SU-DHL-6 (cell line): ENCODE data around the gene EHMT2.
"Not testable (repeated sequence)": the region's sequence is repeated elsewhere in the genome, so short reads cannot be mapped to it uniquely, and the experiment has no call there.

Experiments
- H2AFZ ChIP-seq: fragments of 200-600 bp; sonication (generic); 2 replicates; pipeline ENCODE4 v1.6.1; 2014; ENCODE audit warnings: low read depth, mild to moderate bottlenecking, moderate library complexity, mixed read lengths, antibody characterized with exemption, low read length; ENCODE audit not compliant: severe bottlenecking
- H3F3A ChIP-seq: fragments of 200-600 bp; shearing (Covaris generic); 2 replicates; pipeline ENCODE4 v1.6.0; 2016; ENCODE audit warnings: antibody characterized with exemption, mild to moderate bottlenecking; ENCODE audit not compliant: insufficient read depth
- H3K27ac ChIP-seq: fragments of 200-600 bp; sonication (generic); 2 replicates; pipeline ENCODE4 v1.5.1; 2016; ENCODE audit warnings: low read depth, mild to moderate bottlenecking, low read length, moderate library complexity, mixed read lengths
- H3K27me3 ChIP-seq: fragments of 200-600 bp; sonication (generic), shearing (Covaris generic); 2 replicates; pipeline ENCODE4 v1.6.0; 2014; ENCODE audit warnings: mild to moderate bottlenecking, low read length
- H3K36me3 ChIP-seq: fragments of 200-600 bp; sonication (generic); 2 replicates; pipeline ENCODE4 v1.6.1; 2014; ENCODE audit warnings: mild to moderate bottlenecking, low read length, mixed read lengths
- H3K4me2 ChIP-seq: fragments of 300-600, 200-600 bp; shearing (Covaris generic), sonication (generic); 2 replicates; pipeline ENCODE4 v1.6.0; 2014; ENCODE audit warnings: low read length, low read depth, mild to moderate bottlenecking; ENCODE audit not compliant: poor library complexity, severe bottlenecking
- H3K4me3 ChIP-seq: fragments of 200-600 bp; sonication (generic); 2 replicates; pipeline ENCODE4 v1.5.1; 2014; ENCODE audit warnings: antibody characterized with exemption, low read length, mild to moderate bottlenecking, mixed read lengths; ENCODE audit not compliant: insufficient read depth, poor library complexity, severe bottlenecking
- H3K79me2 ChIP-seq: fragments of 200-600 bp; sonication (generic); 2 replicates; pipeline ENCODE4 v1.6.1; 2014; ENCODE audit warnings: mild to moderate bottlenecking, low read length, moderate library complexity; ENCODE audit not compliant: insufficient read depth
- H3K9ac ChIP-seq: fragments of 200-600 bp; sonication (generic); 2 replicates; pipeline ENCODE4 v1.7.0; 2014; ENCODE audit warnings: mild to moderate bottlenecking, low read length
- H3K9me2 ChIP-seq: fragments of 200-600 bp; sonication (generic); replicated peaks from 2 replicates; pipeline ENCODE4 v1.6.1; 2014; ENCODE audit warnings: low read length; ENCODE audit not compliant: insufficient read depth
- H3K9me3 ChIP-seq: fragments of 200-600 bp; sonication (generic); 2 replicates; pipeline ENCODE4 v1.6.1; 2014; ENCODE audit warnings: low read length, mixed read lengths; ENCODE audit not compliant: insufficient read depth
- H4K20me1 ChIP-seq: fragments of 200-600 bp; sonication (generic); 2 replicates; pipeline ENCODE4 v1.6.1; 2014; ENCODE audit warnings: low read depth, mild to moderate bottlenecking, antibody characterized with exemption, low read length, moderate library complexity, mixed read lengths
- CTCF ChIP-seq: fragments of 200-600 bp; sonication (generic); IDR thresholded peaks from one replicate; pipeline ENCODE4 v1.5.1; 2017; ENCODE audit warnings: antibody characterized with exemption, mild to moderate bottlenecking, low read length, moderate library complexity; ENCODE audit not compliant: insufficient read depth, poor library complexity, severe bottlenecking
- EZH2phosphoT487 ChIP-seq: fragments of 200-600 bp; sonication (generic), shearing (Covaris generic); conservative IDR thresholded peaks from 2 replicates; pipeline ENCODE4 v1.6.1; 2018; ENCODE audit warnings: mild to moderate bottlenecking, antibody characterized with exemption, low read length, moderate library complexity, mixed read lengths

The EHMT2 gene

DNA sequence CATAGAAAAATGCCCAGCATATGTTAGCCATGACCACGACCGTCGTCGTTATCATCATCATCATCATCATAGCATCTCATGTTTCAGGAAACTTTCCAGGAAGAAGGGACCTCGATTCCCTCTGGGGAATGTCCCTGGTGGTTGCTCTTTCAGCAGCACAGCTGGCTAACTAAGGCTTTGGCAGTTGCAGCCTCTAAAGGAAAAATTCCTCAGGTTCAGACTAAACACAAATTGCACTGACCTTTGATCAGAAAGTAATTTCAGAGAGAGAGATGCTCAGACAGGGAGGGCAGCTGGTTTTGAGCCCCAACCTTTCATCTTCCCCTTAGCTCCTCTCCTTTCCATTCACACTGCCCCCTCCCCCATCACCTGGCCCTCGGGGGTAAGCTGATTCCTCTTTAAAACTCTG lies 42.8 kb upstream of the EHMT2 start:
- Histone ChIP-seq H3K79me2 (no peaks in the 10 kb centered on the region), H3K36me3 (no peaks in the 10 kb centered on the region), H3K4me3 (no peak overlapping the region), H3K27me3 (no peaks in the 10 kb centered on the region), H3K27ac (no peak overlapping the region), H3K4me2 (no peak overlapping the region), H3K9ac (no peak overlapping the region), H3K9me2 (no peaks in the 10 kb centered on the region), H3K9me3 (no peaks in the 10 kb centered on the region), H4K20me1 (no peaks in the 10 kb centered on the region), H2AFZ (no peak overlapping the region), H3F3A (no peaks in the 10 kb centered on the region)
- TF ChIP-seq EZH2phosphoT487 (no peak), CTCF (no peak)

DNA sequence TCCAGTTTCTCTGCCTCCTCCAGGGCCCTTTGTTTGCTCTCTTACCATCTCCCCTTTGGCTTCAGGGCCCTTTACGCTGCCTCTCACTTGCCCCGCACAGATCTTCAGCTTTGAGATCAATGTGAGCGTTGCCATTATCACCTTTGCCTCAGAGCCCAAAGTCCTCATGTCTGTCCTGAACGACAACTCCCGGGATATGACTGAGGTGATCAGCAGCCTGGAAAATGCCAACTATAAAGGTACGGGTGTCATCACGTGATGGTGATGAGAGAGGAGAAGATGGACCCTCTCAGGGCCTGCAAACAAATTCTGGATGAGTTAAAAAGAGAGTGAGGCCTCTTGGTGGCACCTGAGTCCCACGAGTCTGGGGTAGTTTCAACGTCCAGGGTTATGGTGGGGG lies 38.3 kb upstream of the EHMT2 start:
- Histone ChIP-seq H3K9ac (no peak overlapping the region), H3K79me2 (no peaks in the 10 kb centered on the region), H3K9me3 (no peaks in the 10 kb centered on the region), H3F3A (no peaks in the 10 kb centered on the region), H4K20me1 (no peaks in the 10 kb centered on the region), H3K9me2 (no peaks in the 10 kb centered on the region), H3K4me3 (no peak overlapping the region), H3K27me3 (no peaks in the 10 kb centered on the region), H3K4me2 (no peak overlapping the region), H2AFZ (no peak overlapping the region), H3K27ac (no peak overlapping the region), H3K36me3 (no peaks in the 10 kb centered on the region)
- TF ChIP-seq CTCF (no peak), EZH2phosphoT487 (no peak)

- H3K9me3 ChIP-seq: no peaks in the 10 kb centered on the region
- no peak overlapping the region for H3K9ac ChIP-seq
- H4K20me1 ChIP-seq: no peaks in the 10 kb centered on the region
- H3F3A ChIP-seq: no peaks in the 10 kb centered on the region
- H2AFZ ChIP-seq: no peak overlapping the region
- H3K79me2 ChIP-seq: no peaks in the 10 kb centered on the region
- no peaks in the 10 kb centered on the region for H3K36me3 ChIP-seq
- H3K27ac ChIP-seq: no peak overlapping the region
- TF ChIP-seq CTCF (no peak), EZH2phosphoT487 (no peak)
- H3K4me3 ChIP-seq: no peak overlapping the region
- no peaks in the 10 kb centered on the region for H3K27me3 ChIP-seq
- no peak overlapping the region for H3K4me2 ChIP-seq
- no peaks in the 10 kb centered on the region for H3K9me2 ChIP-seq
Observed at GRCh38 chr6:31935021-31935420, 37.5 kb upstream of the EHMT2 start.

- no peaks in the 10 kb centered on the region for H3K27me3 ChIP-seq
Observed at GRCh38 chr6:31933537-31933936, 36.0 kb upstream of the EHMT2 start.

DNA sequence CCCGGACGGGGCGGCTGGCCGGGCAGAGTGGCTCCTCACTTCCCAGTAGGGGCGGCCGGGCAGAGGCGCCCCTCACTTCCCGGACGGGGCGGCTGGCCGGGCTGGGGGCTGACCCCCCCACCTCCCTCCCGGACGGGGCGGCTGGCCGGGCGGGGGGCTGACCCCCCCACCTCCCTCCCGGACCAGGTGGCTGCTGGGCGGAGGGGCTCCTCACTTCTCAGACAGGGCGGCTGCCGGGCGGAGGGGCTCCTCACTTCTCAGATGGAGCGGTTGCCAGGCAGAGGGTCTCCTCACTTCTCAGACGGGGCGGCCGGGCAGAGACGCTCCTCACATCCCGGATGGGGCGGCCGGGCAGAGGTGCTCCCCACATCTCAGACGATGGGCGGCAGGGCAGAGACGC lies 34.6 kb upstream of the EHMT2 start:
- not testable (repeated sequence) for H3K4me3 ChIP-seq, H3F3A ChIP-seq, H2AFZ ChIP-seq, H3K27me3 ChIP-seq, H3K9me3 ChIP-seq, H3K36me3 ChIP-seq, H3K27ac ChIP-seq, H3K9ac ChIP-seq, H3K4me2 ChIP-seq, H4K20me1 ChIP-seq, H3K9me2 ChIP-seq, H3K79me2 ChIP-seq

More at GRCh38 chr6:31933537-31933936, 36.0 kb upstream of the EHMT2 start:
- Histone ChIP-seq H3K27ac (no peak overlapping the region), H3K9ac (no peak overlapping the region), H3K9me2 (no peaks in the 10 kb centered on the region), H3F3A (no peaks in the 10 kb centered on the region), H3K4me2 (no peak overlapping the region), H3K36me3 (no peaks in the 10 kb centered on the region), H2AFZ (no peak overlapping the region), H3K79me2 (no peaks in the 10 kb centered on the region), H3K9me3 (no peaks in the 10 kb centered on the region), H3K4me3 (no peak overlapping the region), H4K20me1 (no peaks in the 10 kb centered on the region)
- TF ChIP-seq CTCF (no peak), EZH2phosphoT487 (no peak)
